Ishikawa (cell line): ENCODE measurements around the gene XRCC4.

Experiments
- CEBPB ChIP-seq: IDR thresholded peaks from 2 replicates; pipeline ENCODE4 v1.6.1; 2012
- CREB1 ChIP-seq: IDR thresholded peaks from 2 replicates; pipeline ENCODE4 v1.6.1; 2012; ENCODE audit warnings: low read depth
- EGR1 ChIP-seq: IDR thresholded peaks from 2 replicates; pipeline ENCODE4 v1.6.1; 2012
- EP300 ChIP-seq: IDR thresholded peaks from 2 replicates; pipeline ENCODE4 v1.6.1; 2012; ENCODE audit warnings: borderline replicate concordance
- FOXM1 ChIP-seq: IDR thresholded peaks from 2 replicates; pipeline ENCODE4 v1.6.1; 2012; ENCODE audit warnings: low read depth, borderline replicate concordance
- RAD21 ChIP-seq: IDR thresholded peaks from 2 replicates; pipeline ENCODE4 v1.6.1; 2012; ENCODE audit warnings: low read depth
- REST ChIP-seq: IDR thresholded peaks from 2 replicates; pipeline ENCODE4 v1.6.1; 2012; ENCODE audit warnings: low read depth, mild to moderate bottlenecking
- TAF1 ChIP-seq: IDR thresholded peaks from 2 replicates; pipeline ENCODE4 v1.6.1; 2012; ENCODE audit warnings: low read depth, mild to moderate bottlenecking
- TCF12 ChIP-seq: IDR thresholded peaks from 2 replicates; pipeline ENCODE4 v1.6.1; 2012; ENCODE audit warnings: low read depth

- TF ChIP-seq CEBPB (no peak), TAF1 (no peak), EGR1 (no peak), REST (no peak), EP300 (no peak), FOXM1 (no peak), CREB1 (no peak), TCF12 (no peak), RAD21 (no peak)
Measured at GRCh38 chr5:83354958-83355357, 277.6 kb downstream of the XRCC4 start.
